ENCODE results near the gene BTNL9.

BTNL9 gene

DNA sequence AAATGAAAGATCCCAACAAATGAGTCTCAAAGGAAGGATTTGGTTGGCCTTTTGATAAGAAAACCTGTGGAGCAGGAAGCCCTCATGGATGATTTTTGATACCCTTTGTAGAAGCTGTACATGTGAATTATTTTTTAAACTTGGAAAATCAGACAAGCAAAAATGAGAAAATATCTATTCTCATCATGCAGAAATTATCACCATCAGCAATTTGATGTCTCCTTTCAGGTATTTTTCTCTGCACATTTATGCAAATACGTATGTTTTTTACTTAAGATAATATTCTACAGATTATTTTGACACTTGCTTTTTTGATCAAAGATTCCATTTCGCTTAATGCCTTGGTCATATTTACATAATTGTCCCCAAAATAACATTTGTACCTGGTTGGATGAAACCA is 7.2 kb downstream of the BTNL9 start:
- H3K9me3 Mint-ChIP-seq: no peaks in the 10 kb centered on the region
- DNase-seq (ENCODE audit: low spot score): no peak
- H3K36me3 Mint-ChIP-seq (ENCODE audit: low read depth): no peaks in the 10 kb centered on the region
- H3K4me1 Mint-ChIP-seq (ENCODE audit: low read depth): peaks cover 4% of the 10 kb centered on the region
- no peak overlapping the region for H3K27ac Mint-ChIP-seq
- H3K27me3 Mint-ChIP-seq (ENCODE audit: low read depth): peaks cover 39% of the 10 kb centered on the region
- no peak overlapping the region for H3K4me3 Mint-ChIP-seq

DNA sequence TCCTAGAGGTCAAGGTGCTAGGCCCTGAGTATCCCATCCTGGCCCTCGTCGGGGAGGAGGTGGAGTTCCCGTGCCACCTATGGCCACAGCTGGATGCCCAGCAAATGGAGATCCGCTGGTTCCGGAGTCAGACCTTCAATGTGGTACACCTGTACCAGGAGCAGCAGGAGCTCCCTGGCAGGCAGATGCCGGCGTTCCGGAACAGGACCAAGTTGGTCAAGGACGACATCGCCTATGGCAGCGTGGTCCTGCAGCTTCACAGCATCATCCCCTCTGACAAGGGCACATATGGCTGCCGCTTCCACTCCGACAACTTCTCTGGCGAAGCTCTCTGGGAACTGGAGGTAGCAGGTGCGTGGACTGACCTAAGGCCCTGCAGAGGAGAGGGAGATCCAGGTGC is 7.9 kb downstream of the BTNL9 start:
- Mint-ChIP-seq H3K9me3 (no peaks in the 10 kb centered on the region), H3K4me3 (no peak overlapping the region), H3K27me3 (ENCODE audit: low read depth) (peaks cover 40% of the 10 kb centered on the region), H3K4me1 (ENCODE audit: low read depth) (peaks cover 4% of the 10 kb centered on the region), H3K27ac (no peak overlapping the region), H3K36me3 (ENCODE audit: low read depth) (no peaks in the 10 kb centered on the region)
- DNase-seq (ENCODE audit: low spot score): no peak

- peaks cover 56% of the 10 kb centered on the region for H3K27me3 Mint-ChIP-seq (ENCODE audit: low read depth)
- peaks cover 9% of the 10 kb centered on the region for H3K4me1 Mint-ChIP-seq (ENCODE audit: low read depth)
- DNase-seq (ENCODE audit: low spot score): no peak
- H3K27ac Mint-ChIP-seq: no peak overlapping the region
- no peaks in the 10 kb centered on the region for H3K9me3 Mint-ChIP-seq
- H3K4me3 Mint-ChIP-seq: no peak overlapping the region
- H3K36me3 Mint-ChIP-seq (ENCODE audit: low read depth): peaks cover 1% of the 10 kb centered on the region
Observed at GRCh38 chr5:181050016-181050415, 9.9 kb downstream of the BTNL9 start.

- peaks cover 9% of the 10 kb centered on the region for H3K4me1 Mint-ChIP-seq (ENCODE audit: low read depth)
- no peaks in the 10 kb centered on the region for H3K9me3 Mint-ChIP-seq
- peaks cover 1% of the 10 kb centered on the region for H3K36me3 Mint-ChIP-seq (ENCODE audit: low read depth)
- DNase-seq (ENCODE audit: low spot score): no peak
- H3K27ac Mint-ChIP-seq: peak overlapping the region; percentile 29
- peaks cover 76% of the 10 kb centered on the region for H3K27me3 Mint-ChIP-seq (ENCODE audit: low read depth)
- peak overlapping the region; percentile 63 for H3K4me3 Mint-ChIP-seq
Observed at GRCh38 chr5:181051841-181052671, 12.0 kb downstream of the BTNL9 start.

DNA sequence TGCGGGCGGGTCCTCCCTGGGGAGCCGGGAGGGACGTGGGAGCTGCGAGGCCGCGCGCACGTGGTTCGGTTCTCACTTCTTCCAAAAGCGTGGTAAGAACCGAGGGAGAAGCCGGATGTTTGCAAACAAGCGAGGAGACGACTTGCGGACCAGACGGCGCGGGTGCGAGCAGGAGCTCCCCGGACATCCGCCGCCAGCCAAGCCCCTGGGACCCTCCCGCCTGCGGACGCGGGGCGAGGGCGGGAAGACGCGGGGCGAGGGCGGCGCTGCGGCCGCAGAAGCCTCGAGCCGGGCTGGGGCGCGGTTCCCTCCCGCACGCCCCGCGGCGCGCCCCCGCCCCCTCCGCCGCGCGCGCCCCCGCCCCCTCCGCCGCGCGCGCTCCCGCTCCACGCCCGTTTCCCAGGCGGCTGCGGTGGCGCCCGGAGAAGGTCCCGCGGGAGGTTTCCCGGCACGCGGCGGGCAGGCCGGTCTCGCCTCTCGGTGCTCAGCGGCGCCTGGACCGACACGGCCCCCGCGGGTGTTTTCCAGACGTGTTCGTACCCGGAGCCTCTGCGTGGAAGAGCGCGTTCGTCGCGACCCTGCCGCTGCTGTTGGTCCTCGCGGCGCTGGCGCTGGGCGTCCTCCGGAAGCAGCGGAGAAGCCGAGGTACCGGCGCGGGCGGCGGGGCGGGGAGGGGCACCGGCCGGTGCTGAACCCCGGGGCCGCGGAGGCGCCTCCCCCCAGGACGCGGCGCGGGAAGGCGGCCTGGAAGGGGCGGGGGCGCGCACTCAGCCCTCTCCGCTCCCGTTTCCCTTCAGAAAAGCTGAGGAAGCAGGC is 12.8 kb downstream of the BTNL9 start:
- Mint-ChIP-seq H3K27ac (no peak overlapping the region), H3K36me3 (ENCODE audit: low read depth) (peaks cover 1% of the 10 kb centered on the region), H3K4me1 (ENCODE audit: low read depth) (peaks cover 9% of the 10 kb centered on the region), H3K9me3 (no peaks in the 10 kb centered on the region), H3K27me3 (ENCODE audit: low read depth) (peaks cover 83% of the 10 kb centered on the region), H3K4me3 (peak overlapping the region; percentile 71)
- no peak for DNase-seq (ENCODE audit: low spot score)

- peaks cover 9% of the 10 kb centered on the region for H3K4me1 Mint-ChIP-seq (ENCODE audit: low read depth)
- H3K27ac Mint-ChIP-seq: no peak overlapping the region
- H3K4me3 Mint-ChIP-seq: peak overlapping the region; percentile 71
Observed at GRCh38 chr5:181053488-181054121, 13.5 kb downstream of the BTNL9 start.

DNA sequence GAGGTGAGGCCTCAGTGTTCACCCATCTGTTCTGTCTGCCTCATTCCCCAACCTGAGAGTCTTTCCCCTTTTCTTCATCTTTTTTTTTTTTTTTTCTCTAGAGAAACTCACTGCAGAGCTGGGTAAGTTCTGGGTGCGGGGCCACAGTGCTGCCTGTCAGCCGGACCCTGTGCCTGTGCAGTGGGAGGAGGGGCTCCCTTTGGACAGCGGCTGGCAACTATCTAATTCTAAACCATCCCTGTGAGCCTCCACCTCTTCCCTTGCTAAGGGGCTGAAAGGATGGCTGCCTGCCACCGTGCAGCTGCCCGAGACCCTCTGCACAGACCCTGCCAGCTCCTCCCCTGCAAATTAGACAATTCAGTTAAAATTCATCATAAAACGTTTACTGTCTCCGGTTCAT is 14.1 kb downstream of the BTNL9 start:
- DNase-seq (ENCODE audit: low spot score): no peak
- Mint-ChIP-seq H3K27ac (no peak overlapping the region), H3K36me3 (ENCODE audit: low read depth) (peaks cover 1% of the 10 kb centered on the region), H3K27me3 (ENCODE audit: low read depth) (peaks cover 91% of the 10 kb centered on the region), H3K9me3 (no peaks in the 10 kb centered on the region), H3K4me3 (peak overlapping the region; percentile 1), H3K4me1 (ENCODE audit: low read depth) (peaks cover 11% of the 10 kb centered on the region)

More at GRCh38 chr5:181053488-181054121, 13.5 kb downstream of the BTNL9 start:
- DNase-seq (ENCODE audit: low spot score): no peak
- H3K27me3 Mint-ChIP-seq (ENCODE audit: low read depth): peaks cover 88% of the 10 kb centered on the region
- no peaks in the 10 kb centered on the region for H3K9me3 Mint-ChIP-seq
- peaks cover 1% of the 10 kb centered on the region for H3K36me3 Mint-ChIP-seq (ENCODE audit: low read depth)

- Mint-ChIP-seq H3K27me3 (ENCODE audit: low read depth) (peaks cover 85% of the 10 kb centered on the region), H3K4me1 (ENCODE audit: low read depth) (peaks cover 11% of the 10 kb centered on the region), H3K4me3 (peak overlapping the region; percentile 1), H3K9me3 (no peaks in the 10 kb centered on the region), H3K36me3 (ENCODE audit: low read depth) (peaks cover 1% of the 10 kb centered on the region), H3K27ac (no peak overlapping the region)
- DNase-seq (ENCODE audit: low spot score): no peak
Observed at GRCh38 chr5:181054871-181055459, 14.9 kb downstream of the BTNL9 start.

DNA sequence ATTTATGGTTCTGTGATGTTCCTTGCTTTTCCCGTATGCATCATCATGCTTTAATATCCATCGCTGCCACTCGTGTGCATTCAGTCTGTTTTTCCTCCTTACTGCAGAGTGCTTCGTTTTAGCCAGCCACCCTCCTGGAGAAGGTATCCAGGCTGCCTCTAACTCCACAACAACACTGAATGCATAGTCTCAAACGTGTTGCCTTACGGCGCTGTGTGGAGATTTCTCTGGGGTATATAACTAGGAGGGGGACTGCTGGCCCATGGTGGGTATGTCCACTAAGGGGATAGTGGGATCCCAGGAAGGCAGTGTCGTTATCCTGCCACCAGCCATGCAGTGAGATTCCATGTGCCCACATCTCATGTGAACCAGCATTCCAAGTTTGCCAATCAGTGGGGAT is 16.4 kb downstream of the BTNL9 start:
- Mint-ChIP-seq H3K9me3 (no peaks in the 10 kb centered on the region), H3K4me1 (ENCODE audit: low read depth) (peaks cover 11% of the 10 kb centered on the region), H3K27ac (no peak overlapping the region), H3K36me3 (ENCODE audit: low read depth) (peaks cover 1% of the 10 kb centered on the region), H3K27me3 (ENCODE audit: low read depth) (peaks cover 85% of the 10 kb centered on the region), H3K4me3 (no peak overlapping the region)
- no peak for DNase-seq (ENCODE audit: low spot score)

DNA sequence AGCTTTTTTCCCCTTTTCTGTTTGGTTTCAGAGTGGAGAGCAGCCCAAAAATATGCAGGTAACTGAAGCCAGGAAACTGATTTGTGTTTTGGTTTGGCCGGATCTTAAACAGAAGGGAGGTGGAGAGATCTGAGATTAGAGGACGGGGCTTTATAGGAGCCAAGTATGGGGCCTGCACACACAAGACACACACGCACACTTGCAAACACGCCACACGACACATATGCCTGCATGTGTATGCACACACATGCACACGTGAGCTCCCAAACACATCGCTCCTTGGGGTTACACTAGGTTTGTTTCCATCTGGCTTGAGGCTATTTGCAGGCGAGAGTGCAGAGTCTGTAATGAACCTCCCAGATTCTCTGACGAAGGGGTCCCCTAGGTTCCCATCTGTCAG is 18.3 kb downstream of the BTNL9 start:
- no peaks in the 10 kb centered on the region for H3K9me3 Mint-ChIP-seq
- no peak for DNase-seq (ENCODE audit: low spot score)
- H3K4me1 Mint-ChIP-seq (ENCODE audit: low read depth): peaks cover 6% of the 10 kb centered on the region
- peaks cover 89% of the 10 kb centered on the region for H3K27me3 Mint-ChIP-seq (ENCODE audit: low read depth)
- H3K36me3 Mint-ChIP-seq (ENCODE audit: low read depth): peaks cover 1% of the 10 kb centered on the region
- no peak overlapping the region for H3K27ac Mint-ChIP-seq
- H3K4me3 Mint-ChIP-seq: no peak overlapping the region

- no peak for DNase-seq (ENCODE audit: low spot score)
- H3K36me3 Mint-ChIP-seq (ENCODE audit: low read depth): peaks cover 1% of the 10 kb centered on the region
- H3K9me3 Mint-ChIP-seq: no peaks in the 10 kb centered on the region
- H3K27me3 Mint-ChIP-seq (ENCODE audit: low read depth): peaks cover 85% of the 10 kb centered on the region
- no peak overlapping the region for H3K4me3 Mint-ChIP-seq
- peaks cover 2% of the 10 kb centered on the region for H3K4me1 Mint-ChIP-seq (ENCODE audit: low read depth)
- H3K27ac Mint-ChIP-seq: no peak overlapping the region
Observed at GRCh38 chr5:181058786-181059296, 18.8 kb downstream of the BTNL9 start.

DNA sequence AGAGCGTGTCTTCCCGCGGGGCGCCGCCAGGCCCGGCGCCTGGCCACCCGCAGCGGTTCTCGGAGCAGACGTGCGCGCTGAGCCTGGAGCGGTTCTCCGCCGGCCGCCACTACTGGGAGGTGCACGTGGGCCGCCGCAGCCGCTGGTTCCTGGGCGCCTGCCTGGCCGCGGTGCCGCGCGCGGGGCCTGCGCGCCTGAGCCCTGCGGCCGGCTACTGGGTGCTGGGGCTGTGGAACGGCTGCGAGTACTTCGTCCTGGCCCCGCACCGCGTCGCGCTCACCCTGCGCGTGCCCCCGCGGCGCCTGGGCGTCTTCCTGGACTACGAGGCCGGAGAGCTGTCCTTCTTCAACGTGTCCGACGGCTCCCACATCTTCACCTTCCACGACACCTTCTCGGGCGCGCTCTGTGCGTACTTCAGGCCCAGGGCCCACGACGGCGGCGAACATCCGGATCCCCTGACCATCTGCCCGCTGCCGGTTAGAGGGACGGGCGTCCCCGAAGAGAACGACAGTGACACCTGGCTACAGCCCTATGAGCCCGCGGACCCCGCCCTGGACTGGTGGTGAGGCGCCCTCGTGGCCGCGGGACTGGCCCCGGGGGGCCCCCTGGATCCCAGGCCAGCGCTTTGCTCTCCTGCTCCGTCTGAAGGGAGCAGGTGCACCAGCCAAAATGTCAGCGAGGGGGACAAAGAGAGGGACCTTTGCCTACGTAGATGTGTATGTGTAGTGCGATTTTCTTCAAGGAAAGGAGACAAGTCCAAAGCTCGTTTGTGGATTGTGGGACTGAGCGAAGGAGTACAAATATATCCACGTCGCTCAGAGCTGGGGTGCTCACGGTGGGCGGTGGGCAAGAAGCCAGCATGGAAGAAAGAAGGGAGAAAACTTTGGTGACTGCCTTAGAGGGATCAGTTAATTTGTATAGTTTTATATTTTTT is 19.5 kb downstream of the BTNL9 start:
- DNase-seq (ENCODE audit: low spot score): no peak
- Mint-ChIP-seq H3K36me3 (ENCODE audit: low read depth) (no peaks in the 10 kb centered on the region), H3K27ac (no peak overlapping the region), H3K27me3 (ENCODE audit: low read depth) (peaks cover 78% of the 10 kb centered on the region), H3K4me1 (ENCODE audit: low read depth) (peaks cover 2% of the 10 kb centered on the region), H3K9me3 (no peaks in the 10 kb centered on the region), H3K4me3 (no peak overlapping the region)

DNA sequence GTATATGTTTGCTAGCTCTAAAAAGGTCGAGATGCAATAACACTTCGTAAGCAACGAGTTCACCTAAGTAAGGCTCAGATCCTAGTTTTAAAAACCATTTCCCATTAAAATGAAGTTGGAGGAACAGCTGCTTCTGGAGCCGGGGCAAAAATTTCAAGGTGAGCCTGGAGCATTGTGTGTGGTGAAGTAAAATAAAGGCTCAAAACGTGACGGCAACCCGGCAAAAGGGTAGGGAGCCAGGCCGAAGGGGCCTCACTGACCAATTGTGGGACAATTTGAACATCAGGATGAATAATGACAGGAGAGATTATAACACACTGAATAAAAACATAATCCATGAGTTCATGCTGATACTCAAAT is 20.1 kb downstream of the BTNL9 start:
- peaks cover 71% of the 10 kb centered on the region for H3K27me3 Mint-ChIP-seq (ENCODE audit: low read depth)
- DNase-seq (ENCODE audit: low spot score): no peak
- no peaks in the 10 kb centered on the region for H3K36me3 Mint-ChIP-seq (ENCODE audit: low read depth)
- peaks cover 2% of the 10 kb centered on the region for H3K4me1 Mint-ChIP-seq (ENCODE audit: low read depth)
- H3K27ac Mint-ChIP-seq: no peak overlapping the region
- no peak overlapping the region for H3K4me3 Mint-ChIP-seq
- H3K9me3 Mint-ChIP-seq: no peaks in the 10 kb centered on the region

Data from T-helper 2 cell treated with Interferon-gamma antibody and Interleukin-4, amounts not matched to agents 5 μg/mL and 100 μg/mL, for 36 hours (primary cell).